Suppressor macrophage treated with lipopolysaccharide for 1 hour (primary cell): ENCODE measurements around the gene ARID3A.

Source experiments
- DNase-seq, 3 donors: peaks; one replicate each; pipeline ENCODE4 v3.0.0-alpha.2; 2020 to 2022

The ARID3A gene

DNA sequence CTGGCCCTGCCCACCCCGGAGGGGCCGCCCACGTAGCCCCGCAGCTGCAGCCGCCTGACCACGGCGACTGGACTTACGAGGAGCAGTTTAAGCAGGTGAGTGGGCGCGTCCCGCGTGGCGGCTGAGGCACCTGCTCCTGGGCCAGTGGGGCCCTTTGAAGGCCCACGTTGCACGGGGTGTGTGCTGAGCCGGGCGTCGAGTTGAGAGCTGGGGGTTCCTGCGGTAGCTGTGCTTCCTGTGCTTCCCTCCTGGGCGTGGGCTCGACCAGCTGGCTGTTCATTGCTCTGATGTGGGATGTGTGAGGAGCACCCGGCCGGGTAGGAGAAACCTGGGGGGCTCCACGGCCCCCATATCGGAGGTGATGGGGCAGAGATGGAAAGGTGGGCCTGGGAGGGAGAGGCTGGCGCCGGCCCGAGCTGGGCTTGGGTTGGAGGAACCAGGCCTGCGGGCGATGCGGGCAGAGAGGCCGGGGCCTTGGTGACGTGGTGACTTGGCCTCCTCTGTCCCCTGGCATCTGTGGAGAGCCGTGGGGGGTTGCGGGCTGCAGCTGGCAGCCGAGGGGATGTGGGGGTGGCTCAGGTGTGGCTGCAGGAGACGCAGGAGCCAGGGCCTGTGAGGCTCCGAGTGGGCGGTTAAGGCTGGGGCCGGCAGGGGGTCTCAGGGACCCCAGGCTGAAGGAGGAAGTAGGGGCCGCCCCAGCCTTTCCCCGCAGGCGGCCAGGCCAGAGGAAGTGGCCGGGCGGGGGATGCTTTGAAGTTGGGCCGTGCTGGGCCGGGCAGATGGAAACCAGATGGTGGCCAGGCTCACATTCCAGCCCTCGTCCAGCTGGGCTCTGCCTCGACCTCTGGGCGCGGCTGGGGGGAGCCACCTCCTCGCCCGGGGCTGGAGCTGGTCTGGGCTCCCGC is 7.1 kb downstream of the ARID3A start:
- peak; percentile 77 to 89 (median 79) for DNase-seq

DNA sequence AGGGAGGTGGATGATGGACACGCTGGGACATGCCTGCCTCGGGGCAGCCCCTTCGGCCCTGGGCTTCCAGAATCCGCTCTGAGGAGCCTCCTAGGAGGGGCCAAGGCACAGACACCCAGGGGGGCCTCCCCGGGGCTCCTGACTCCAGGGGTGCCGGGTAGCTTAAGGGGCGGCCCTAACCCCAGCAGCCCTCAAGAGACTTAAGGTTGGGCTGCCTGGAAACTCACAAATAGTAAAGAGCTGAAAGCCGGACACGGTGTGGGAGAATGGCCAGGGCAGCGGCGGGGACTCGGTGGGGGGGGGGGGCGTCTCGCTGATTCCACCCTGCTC is 7.7 kb downstream of the ARID3A start:
- no peak for DNase-seq

DNA sequence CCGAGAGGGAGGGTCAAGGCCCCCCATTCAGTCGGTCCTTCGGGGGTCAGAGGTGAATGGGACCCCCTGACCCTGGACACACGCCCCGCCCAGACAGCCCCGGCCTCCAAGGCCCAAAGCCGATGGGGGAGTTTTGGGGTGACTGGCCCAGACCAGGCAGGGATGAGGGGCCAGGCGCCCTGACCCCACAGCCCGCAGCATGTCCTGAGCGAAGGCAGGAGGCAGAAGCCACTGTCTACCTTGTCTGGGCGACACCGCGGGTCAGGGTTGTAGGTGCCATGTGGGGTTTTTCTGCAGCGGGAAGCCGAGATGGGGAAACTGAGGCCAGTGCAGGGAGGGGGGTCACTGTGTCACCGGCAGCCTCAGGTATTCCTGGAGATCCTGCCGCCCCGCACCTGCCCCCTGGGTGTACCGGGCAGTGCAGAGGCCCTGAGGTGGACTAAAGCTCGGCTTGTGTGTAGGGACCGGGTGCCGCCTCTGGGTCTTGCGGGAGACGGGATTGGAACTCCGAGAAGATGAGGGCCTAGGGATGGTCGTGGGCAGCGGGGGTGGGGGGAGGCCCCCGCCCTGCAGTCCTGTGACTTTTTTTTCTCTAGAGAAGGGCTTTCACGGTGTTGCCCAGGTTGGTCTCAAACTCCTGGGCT is 8.5 kb downstream of the ARID3A start:
- DNase-seq = no peak

DNA sequence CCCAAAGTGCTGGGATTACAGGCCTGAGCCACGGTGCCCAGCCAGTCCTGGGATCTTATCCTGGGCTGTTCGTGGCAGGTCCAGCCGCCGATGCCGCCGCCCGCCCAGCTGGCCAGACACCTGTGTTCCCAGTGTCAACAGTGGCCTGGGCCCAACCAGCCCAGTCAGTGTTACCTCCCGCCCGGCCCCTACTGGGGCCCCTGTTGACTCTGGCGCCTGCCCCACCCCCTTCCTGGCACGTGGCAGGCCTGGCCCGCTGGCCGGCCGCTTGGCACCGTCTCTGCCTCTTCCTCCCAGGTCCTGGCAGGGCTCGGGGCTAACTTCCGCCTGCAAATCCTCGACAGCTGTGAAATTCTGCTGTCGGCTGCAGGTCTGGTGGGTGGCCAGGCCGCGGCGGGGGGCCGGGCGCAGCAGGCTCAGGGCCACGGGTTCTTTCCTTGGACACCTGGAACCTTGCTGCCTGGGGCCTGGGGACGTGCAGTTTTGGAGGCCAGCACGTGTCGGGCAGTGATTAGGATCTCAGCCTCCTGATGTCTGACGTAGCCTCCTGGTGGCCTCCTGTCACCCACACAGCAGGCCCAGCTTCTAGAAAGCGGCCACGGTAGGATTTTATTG is 9.1 kb downstream of the ARID3A start:
- peak; percentile 66 to 81 (median 71) for DNase-seq

DNA sequence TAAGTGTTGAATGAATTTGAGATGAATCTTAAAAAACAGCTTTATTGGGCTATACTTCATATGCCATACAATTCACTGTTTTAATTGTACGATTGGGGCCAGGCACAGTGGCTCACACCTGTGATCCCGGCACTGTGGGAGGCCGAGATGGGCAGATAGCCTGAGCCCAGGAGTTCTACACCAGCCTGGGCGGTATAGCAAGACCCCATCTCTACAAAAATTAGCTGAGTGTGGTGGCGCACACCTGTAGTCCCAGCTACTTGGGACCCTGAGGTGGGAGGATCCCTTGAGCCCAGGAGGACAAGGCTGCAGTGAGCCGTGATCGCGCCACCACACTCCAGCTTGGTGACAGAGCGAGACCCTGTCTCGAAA is 10.3 kb downstream of the ARID3A start:
- DNase-seq = no peak

DNA sequence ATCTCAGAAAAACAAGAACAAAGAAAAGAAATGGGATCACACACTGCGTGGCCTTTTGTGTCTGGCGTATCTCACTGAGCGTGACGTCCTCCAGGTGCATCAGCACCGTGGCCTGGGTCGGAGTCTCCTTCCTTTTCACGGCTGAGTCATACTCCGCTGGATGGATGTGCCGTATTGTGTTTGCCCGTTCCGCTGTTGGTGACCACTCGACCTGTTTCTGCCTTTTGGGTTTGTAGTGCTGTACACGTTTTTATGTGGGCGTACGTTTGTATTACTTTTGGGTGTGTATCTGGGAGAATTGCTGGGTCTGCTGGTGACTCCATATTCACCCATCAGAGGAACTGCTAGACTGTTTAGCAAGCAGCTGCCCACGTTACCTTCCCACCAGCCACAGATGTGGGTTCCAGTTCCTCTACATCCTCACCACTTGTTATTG is 11.4 kb downstream of the ARID3A start:
- peak; percentile 82 to 90 (median 87) for DNase-seq

DNA sequence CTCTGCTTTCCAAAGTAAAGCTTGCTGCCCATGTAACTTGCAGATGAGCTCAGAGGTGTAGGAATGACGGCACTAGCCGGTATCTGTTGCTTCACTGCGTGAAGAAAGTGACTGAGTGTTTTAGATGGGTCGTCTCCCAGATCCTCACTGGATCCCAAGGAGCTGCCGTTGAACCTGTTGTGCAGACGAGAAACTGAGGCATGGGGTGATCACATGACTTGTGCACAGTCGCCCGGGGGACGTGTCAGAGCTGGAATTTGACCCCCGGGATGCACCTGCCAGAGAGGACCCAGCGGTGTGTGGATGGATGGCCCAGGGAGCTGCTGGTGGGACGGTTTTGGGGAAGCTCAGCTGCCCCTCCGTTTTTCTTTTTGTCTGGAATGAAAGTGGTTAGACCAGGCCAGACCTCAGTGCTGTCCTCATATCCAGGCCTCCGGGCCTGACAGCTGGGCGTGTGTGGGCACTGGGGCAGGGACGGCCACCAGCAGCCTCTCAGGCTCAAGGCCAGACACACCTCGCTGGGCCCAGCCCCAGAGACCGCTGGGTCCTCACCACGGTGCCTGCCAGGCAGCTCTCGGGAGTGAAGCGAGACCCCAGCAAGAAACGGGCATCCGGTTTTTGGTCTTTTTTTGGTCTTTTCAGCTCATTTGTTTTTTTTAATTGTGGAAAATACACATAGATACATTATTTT is 12.5 kb downstream of the ARID3A start:
- DNase-seq = no peak

DNA sequence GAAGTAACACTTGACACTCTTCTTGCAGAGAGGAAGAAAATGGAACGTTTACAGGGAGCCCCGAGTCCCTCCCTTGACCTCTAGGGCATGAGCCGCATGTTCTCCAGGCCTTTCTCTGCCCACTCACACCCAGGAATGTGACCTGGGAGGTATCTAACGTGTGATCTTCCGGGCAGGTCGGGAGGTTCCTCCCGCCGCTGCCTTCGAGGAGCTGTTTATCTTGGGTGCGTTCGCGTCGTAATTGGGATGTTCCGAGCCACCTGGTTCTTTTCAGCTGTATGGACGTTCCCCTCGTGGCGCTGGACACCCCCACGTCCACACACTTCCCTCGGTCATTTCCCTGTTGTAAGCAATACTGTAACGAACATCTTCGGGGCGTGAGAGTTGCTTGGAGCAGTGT is 13.6 kb downstream of the ARID3A start:
- DNase-seq = no peak

DNA sequence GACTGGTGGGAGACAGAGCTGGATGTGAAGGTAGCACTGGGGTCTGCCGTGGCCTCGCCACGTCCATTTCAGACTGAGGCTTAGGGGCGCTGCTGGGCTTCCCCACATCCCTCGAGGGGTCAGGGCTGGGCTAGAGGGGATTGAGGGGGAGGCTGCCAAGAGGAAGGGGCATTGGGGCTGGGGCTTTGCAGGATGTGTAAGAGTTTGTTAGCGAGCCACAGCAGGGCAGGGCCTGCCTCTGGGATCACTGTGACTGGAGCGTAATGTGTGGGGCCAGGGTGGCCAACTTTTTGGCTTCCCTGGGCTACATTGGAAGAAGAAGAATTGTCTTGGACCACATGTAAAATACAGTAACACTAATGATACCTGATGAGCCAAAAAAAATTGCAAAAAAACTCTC is 14.1 kb downstream of the ARID3A start:
- no peak for DNase-seq

DNA sequence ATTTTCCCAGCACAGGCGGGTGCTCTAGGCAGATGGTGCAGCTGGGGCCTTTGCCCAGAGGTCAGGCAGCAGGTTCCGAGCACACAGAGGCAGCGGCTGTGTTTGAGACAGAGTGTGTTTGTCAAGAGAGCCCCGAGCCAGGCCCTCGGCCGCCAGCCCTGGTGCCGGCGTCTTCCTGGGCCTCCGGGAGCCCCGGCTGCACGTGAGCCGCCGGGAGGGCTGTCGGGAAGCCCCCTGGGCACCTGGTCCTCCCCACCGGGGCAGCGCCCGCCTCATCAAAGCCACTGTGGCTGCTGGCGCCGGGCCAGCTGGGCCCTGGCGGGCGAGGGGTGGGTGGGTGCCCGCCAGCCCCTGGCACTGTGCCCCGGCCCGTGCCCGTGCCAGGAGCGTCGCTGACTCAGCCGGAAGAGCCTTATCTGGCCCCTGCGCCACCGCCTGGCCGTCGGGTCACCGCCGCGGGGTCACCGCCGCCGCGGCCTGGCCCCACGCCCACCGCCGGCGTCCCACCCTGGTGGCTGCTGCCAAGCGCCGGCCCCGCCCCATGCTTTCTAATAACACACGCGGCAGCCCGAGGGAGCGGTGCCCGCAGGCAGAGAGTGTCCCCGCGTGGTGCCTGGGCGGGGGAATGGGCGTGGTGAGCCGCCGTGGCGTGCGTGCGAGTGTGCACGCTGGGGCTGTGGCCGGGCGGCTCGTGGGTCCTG is 14.9 kb downstream of the ARID3A start:
- DNase-seq = peak; percentile 61 to 78 (median 64)

DNA sequence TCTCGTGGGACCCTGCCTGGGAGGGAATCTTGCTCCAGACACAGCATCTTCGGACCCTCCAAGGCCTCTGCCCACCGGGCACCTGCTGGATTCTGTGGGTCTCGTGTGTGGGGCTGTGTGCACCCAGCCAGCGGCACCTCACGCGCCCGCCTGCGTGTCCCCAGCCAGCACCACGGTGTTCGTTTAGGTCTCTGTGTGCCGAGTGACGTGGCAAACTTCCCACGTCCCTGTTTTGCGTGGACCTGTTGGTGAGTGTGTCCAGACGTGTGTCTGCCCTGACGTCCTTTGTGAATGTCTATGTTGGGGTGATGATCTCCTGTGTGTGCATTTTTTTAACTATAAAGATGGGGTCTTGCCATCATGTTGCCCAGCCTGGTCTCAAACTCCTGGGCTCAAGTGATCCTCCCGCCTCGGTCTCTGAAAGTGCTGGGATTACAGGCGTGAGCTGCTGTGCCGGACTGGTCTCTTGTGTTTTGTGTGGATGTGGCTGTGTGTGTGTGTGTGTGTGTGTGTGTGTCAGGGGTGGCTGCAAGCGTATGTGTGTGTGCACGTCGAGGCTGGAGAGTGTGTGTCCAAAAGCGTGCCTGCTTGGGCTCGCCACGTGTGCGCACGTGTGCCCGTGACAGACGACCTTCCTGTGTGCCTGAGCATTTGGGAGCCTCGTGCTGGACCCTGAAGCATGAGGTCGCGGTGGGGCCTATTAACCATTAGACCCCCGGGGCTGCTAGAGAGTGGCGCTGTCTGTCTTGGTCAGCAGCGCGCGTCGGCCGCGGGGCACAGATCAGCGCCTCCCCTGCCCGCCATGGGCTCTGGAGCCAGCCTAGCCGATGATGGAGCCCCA is 15.7 kb downstream of the ARID3A start:
- no peak for DNase-seq

DNA sequence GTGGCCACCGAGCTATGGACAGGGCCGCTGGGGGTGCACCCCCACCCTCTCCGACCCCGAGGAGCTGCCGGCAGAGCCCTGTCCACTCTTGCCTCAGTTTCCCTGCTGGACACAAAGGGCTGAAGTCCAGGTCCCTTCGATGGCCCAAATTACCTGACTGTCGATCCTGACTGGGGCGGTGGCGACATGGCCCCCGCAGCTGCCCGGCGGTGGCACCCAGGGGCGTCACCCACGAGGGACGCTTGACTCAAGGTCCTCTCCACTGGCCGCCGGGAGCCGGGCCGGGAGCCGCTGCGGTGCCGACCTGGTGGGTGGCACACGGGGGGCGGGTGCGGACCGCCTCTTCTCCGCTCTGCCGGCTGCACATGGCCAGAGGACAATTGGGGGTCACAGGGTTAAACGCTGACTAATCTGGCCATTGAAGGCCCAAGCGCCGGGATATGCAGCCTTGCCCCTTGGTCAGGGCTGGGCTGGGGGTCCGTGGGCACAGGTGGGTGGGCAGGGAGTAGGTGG is 16.4 kb downstream of the ARID3A start:
- DNase-seq = no peak

DNA sequence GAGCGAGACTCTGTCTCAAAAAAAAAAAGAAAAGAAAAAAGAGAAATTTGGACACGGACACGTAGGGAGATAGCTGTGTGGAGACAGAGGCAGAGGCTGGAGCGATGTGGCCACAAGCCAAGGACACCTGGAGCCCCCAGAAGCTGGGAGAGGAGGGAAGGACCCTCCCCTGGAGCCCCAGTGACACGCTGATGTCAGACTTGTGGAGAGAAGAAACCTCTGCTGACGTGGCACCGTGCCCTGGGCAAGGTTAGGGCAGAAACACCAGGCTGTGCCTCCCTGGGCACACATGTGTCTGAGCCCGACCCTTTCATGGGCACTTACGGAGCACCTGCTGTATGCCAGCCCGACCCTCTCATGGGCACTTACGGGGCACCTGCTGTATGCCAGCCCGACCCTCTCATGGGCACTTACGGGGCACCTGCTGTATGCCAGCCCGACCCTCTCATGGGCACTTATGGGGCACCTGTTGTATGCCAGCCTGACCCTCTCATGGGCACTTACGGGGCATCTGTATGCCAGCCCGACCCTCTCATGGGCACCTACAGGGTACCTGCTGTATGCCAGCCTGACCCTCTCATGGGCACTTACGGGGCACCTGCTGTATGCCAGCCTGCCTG is 17.8 kb downstream of the ARID3A start:
- DNase-seq = no peak

DNA sequence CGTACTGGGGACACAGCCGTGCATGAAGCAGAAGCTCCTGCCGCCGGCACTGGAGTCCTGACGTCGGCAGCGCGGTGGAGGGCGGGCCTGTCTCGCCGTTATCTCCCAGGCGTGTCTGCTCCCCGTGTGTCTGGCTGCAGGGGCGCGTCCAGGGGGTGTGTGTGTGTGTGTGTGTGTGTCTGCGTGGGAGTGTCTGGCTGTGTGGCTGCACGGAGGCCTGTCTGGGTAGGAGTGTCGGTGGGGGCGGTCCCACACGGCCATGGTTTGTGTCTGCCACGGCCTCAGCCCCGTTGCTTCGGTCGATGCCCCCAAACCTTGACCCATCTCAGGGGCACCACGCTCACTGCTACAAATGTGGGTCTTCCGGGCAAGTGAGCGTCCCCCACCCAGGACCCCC is 18.3 kb downstream of the ARID3A start:
- no peak for DNase-seq

DNA sequence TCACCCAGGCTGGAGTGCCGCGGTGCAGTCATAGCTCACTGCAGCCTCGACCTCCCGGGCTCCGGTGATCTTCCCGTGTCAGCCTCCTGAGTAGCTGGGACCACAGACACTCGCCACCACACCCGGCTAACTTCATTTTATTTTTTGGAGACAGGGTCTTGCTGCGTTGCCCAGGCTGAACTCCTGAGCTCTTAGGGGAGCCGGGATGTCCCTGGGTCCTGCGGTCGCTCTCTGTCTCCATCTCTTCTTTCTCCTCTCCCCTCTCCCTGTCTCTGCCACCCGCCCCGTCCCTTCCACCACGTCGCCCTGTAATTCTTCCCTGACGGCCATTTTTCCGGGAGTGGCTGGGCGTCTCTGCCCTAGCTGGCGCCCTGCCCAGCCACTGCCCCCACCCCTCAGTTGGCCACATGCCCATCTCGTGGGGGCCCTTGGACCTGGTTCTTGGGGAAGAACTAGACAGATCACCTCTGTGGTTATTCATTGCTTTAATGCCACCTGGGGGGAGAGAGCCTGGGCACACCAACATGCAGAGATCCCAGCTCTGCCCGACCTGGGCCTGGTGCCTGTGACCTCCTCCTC is 18.9 kb downstream of the ARID3A start:
- no peak for DNase-seq

DNA sequence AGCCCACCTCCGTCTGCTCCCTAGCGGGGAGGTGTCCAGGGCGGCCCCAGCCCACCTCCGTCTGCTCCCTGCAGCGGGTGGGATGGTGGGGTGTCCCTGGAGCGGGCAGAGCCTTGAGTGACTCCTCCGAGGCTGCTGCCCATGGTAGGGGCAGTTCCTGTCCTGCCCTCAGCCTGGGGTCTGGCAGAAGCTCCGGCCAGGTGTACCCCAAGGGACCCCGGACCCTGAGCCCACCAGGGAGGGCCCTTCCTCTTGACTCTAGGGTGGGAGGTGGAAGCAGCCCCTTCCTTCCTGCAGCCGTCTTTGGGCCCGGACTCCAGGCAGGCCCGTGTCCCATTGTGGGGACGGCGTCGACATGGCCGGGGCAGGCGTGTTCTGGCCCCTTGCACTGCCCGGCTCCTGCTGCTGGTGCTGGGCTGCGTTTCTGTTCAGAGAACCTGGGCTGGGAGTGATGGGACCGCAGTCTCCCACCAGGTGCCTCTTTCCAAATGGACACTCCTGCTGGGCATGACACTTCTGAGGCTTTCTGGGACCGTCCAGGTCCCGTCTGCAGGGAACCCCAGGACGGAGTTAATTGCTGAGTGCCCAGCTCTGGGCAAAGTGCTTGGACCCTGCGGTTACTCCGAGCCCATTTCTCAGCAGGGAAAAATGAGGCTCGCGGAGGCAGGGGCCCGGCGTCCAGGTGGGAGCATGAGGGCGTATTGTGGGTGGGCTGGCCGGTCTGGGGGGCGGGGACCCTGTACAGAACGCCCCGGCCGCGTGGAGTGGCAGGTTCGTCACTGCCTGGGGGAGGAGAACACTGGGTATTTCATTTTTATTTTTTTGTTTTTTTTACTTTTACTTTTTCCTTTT is 19.8 kb downstream of the ARID3A start:
- DNase-seq = no peak

DNA sequence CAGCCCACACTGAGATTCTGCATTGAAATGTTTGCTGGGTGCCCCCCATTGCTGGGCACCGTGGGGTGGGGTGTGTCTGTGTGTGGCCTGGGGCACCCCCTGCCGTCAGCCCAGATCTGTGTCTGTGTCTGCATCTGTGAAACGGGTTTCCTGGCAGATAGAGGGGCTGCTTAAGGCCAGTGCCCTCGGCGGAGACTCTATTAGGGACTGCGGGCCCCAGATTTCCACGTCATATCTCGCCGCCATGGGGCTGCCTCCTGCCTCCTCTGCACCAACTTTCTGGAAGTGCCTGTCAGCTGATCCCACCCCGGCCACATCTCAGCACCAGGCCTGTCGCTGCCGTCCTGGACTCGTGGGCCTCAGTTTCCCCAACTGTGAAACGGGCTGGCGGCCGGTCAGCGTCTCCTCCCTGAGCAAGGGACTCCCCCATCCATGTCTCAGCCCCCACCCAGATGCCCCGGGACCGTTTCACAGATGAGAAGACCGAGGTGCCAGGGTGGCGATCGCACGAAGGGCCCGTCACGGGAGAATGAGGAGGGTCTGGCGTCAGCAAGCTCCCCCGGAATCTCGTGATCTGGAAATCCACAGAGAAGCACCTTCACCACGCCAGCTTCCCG is 21.4 kb downstream of the ARID3A start:
- DNase-seq = no peak

DNA sequence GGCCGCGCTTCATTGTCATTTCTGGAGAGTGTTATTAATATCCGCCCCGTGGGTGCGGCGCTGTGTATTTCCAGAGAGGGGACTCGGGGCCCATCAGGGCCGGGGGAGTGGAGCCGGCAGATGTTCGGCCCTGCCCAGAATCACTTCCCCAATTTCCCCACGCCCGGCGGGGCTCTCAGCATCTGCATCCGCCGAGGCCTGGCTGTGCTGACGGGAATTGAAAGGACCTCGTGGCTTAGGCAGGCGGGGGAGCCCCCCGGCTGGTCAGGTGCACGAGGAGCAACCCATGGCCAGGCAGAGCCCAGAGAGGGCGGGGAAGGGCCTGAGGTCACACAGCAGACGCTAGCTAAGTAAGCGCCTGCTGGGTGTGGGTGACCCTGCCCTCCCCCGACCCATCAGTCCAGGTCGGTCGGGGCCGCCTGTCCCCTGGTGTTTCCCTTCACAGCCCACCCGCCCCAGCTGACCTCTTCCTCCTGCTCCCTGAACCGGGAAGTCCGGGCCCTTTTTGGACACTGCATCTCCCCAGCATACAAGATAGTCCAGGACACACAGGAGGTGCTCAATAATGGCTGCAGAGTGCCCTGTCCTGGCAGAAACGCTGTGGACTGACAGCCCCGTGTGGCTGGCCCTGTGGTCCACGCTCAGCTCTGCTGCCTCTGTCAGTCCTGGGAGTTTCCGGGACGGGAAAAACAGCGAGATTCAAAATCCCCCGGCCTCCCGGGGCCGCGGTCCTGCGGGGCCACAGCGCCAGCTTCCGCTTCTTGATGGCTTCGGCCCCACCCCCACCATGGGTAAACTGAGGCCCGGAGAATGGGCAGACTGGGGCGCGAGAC is 22.1 kb downstream of the ARID3A start:
- peak; percentile 97 to 99 (median 99) for DNase-seq
